RWPE2 (cell line): ENCODE measurements around the gene NPM3.

ENCODE experiments used
- ATAC-seq: fragments of 200-7000 bp; cut with Tn5 transposase; 3 replicates; pipeline ENCODE4 v1.9.1; 2021; ENCODE audit warnings: low read depth
- DNase-seq: peaks from one replicate; pipeline ENCODE4 v3.0.0-alpha.2; 2020; ENCODE audit warnings: low spot score
- H3K27ac ChIP-seq: fragments of 450-650 bp; 2 replicates; pipeline ENCODE4 v1.5.1; 2017; ENCODE audit warnings: mild to moderate bottlenecking; ENCODE audit not compliant: poor library complexity, severe bottlenecking
- H3K27me3 ChIP-seq: fragments of 250-450 bp; sonication (Bioruptor Pico); 2 replicates; pipeline ENCODE4 v1.5.1; 2021; ENCODE audit warnings: mild to moderate bottlenecking, moderate library complexity; ENCODE audit not compliant: insufficient read depth, poor library complexity, severe bottlenecking
- H3K36me3 ChIP-seq: fragments of 250-450 bp; sonication (Bioruptor Pico); 2 replicates; pipeline ENCODE4 v1.5.1; 2020; ENCODE audit warnings: low read depth, mild to moderate bottlenecking, moderate library complexity
- H3K4me1 ChIP-seq: fragments of 250-450 bp; sonication (Bioruptor Pico); 2 replicates; pipeline ENCODE4 v1.5.1; 2021; ENCODE audit warnings: mild to moderate bottlenecking, moderate library complexity; ENCODE audit not compliant: insufficient read depth, poor library complexity, severe bottlenecking
- H3K4me3 ChIP-seq: fragments of 250-450 bp; sonication (Bioruptor Pico); 2 replicates; pipeline ENCODE4 v1.5.1; 2021; ENCODE audit warnings: mild to moderate bottlenecking, moderate library complexity; ENCODE audit not compliant: severe bottlenecking
- H3K9me3 ChIP-seq: fragments of 250-450 bp; sonication (Bioruptor Pico); 2 replicates; pipeline ENCODE4 v1.5.1; 2021; ENCODE audit warnings: mild to moderate bottlenecking, moderate library complexity; ENCODE audit not compliant: severe bottlenecking
- CTCF ChIP-seq: fragments of 450-650 bp; IDR thresholded peaks from one replicate; pipeline ENCODE4 v1.5.1; 2017; ENCODE audit warnings: mild to moderate bottlenecking, moderate library complexity; ENCODE audit not compliant: poor library complexity, severe bottlenecking

NPM3 gene

GRCh38 chr10:101829561-101830315, 46.5 kb upstream of the NPM3 start:
- H3K4me3 ChIP-seq, result peak overlapping the region; percentile 31
- TF ChIP-seq CTCF, result no peak
- no peaks in the 10 kb centered on the region for H3K27me3 ChIP-seq
- no peaks in the 10 kb centered on the region for H3K36me3 ChIP-seq
- peaks cover 5% of the 10 kb centered on the region for H3K4me1 ChIP-seq
- H3K27ac ChIP-seq, result peak overlapping the region; percentile 31
- DNase-seq (peak; percentile 73), ATAC-seq (no peak; the same call in 2 of the 3 replicates)
- no peaks in the 10 kb centered on the region for H3K9me3 ChIP-seq

GRCh38 chr10:101828766-101829551, 45.7 kb upstream of the NPM3 start:
- Histone ChIP-seq H3K4me3 (no peak overlapping the region), H3K4me1 (peaks cover 5% of the 10 kb centered on the region), H3K27ac (no peak overlapping the region), H3K9me3 (no peaks in the 10 kb centered on the region), H3K36me3 (no peaks in the 10 kb centered on the region), H3K27me3 (no peaks in the 10 kb centered on the region)
- ATAC-seq (no peak), DNase-seq (peak; percentile 49)
- TF ChIP-seq CTCF, result no peak

- Histone ChIP-seq H3K27me3 (no peaks in the 10 kb centered on the region), H3K4me1 (peaks cover 5% of the 10 kb centered on the region), H3K36me3 (no peaks in the 10 kb centered on the region), H3K27ac (no peak overlapping the region), H3K4me3 (no peak overlapping the region), H3K9me3 (no peaks in the 10 kb centered on the region)
- DNase-seq (peak; percentile 9), ATAC-seq (no peak)
- no peak for TF ChIP-seq CTCF
These were observed 44.8 kb upstream of the NPM3 start for GRCh38 chr10:101827919-101828600.

- DNase-seq, result no peak
- no peak for ATAC-seq
- Histone ChIP-seq H3K27me3 (no peaks in the 10 kb centered on the region), H3K4me3 (no peak overlapping the region), H3K27ac (no peak overlapping the region), H3K4me1 (peaks cover 5% of the 10 kb centered on the region), H3K36me3 (no peaks in the 10 kb centered on the region), H3K9me3 (no peaks in the 10 kb centered on the region)
- TF ChIP-seq CTCF, result no peak
These were observed 43.7 kb upstream of the NPM3 start for GRCh38 chr10:101826852-101827434.
